PFSK-1 (cell line): ENCODE measurements around the gene LRCH3.

Experiments
- POLR2AphosphoS5 ChIP-seq: IDR thresholded peaks from 2 replicates; pipeline ENCODE4 v1.6.1; 2012; ENCODE audit warnings: low read depth, mild to moderate bottlenecking, control low read depth, low read length, moderate library complexity
- TAF1 ChIP-seq: IDR thresholded peaks from 2 replicates; pipeline ENCODE4 v1.6.1; 2012; ENCODE audit warnings: low read length, control low read depth, borderline replicate concordance; ENCODE audit not compliant: insufficient read depth
- TF ChIP-seq, protein P1 (sequence below), 2 experiments: IDR thresholded peaks; 2 replicates each; pipeline versions ENCODE4 v1.6.1 to v1.8.0; 2011 to 2012; ENCODE audit warnings: low read depth in 2 of 2, low read length in 2 of 2, control low read depth in 1 of 2, inconsistent platforms in 1 of 2, mild to moderate bottlenecking in 1 of 2, moderate library complexity in 1 of 2; ENCODE audit not compliant: insufficient read depth in 1 of 2

GRCh38 chr3:197846491-197846890 lies 55.4 kb downstream of the LRCH3 start:
- TF ChIP-seq, protein P1, sequence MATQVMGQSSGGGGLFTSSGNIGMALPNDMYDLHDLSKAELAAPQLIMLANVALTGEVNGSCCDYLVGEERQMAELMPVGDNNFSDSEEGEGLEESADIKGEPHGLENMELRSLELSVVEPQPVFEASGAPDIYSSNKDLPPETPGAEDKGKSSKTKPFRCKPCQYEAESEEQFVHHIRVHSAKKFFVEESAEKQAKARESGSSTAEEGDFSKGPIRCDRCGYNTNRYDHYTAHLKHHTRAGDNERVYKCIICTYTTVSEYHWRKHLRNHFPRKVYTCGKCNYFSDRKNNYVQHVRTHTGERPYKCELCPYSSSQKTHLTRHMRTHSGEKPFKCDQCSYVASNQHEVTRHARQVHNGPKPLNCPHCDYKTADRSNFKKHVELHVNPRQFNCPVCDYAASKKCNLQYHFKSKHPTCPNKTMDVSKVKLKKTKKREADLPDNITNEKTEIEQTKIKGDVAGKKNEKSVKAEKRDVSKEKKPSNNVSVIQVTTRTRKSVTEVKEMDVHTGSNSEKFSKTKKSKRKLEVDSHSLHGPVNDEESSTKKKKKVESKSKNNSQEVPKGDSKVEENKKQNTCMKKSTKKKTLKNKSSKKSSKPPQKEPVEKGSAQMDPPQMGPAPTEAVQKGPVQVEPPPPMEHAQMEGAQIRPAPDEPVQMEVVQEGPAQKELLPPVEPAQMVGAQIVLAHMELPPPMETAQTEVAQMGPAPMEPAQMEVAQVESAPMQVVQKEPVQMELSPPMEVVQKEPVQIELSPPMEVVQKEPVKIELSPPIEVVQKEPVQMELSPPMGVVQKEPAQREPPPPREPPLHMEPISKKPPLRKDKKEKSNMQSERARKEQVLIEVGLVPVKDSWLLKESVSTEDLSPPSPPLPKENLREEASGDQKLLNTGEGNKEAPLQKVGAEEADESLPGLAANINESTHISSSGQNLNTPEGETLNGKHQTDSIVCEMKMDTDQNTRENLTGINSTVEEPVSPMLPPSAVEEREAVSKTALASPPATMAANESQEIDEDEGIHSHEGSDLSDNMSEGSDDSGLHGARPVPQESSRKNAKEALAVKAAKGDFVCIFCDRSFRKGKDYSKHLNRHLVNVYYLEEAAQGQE (IDR thresholded peaks at IDR 0.05; ENCODE audit: insufficient read depth in 1 of 2, low read depth in 2 of 2, low read length in 2 of 2) = no peak
- TF ChIP-seq POLR2AphosphoS5 (no peak), TAF1 (no peak)
